Activated naive CD4-positive, alpha-beta T cell treated with anti-CD3 and anti-CD28 coated beads for 36 hours (primary cell): ENCODE measurements around the gene BRD4. TPM values are rescaled to one million over a fixed set of nuclear protein-coding genes. Genes with fewer than 3 reads are reported as not detected.

ENCODE experiments used
- CTCF ChIA-PET: fragments of 350-600 bp; sonication (Branson Sonifier 250); formaldehyde crosslinking; loops from one replicate; lab custom pipeline; 2021; ENCODE audit warnings: antibody characterized with exemption; lab: Charles Lee
- DNase-seq: peaks from one replicate; pipeline ENCODE4 v3.0.0-alpha.2; 2020
- H3K27ac Mint-ChIP-seq: one replicate; pipeline ENCODE4 v1.8.0; 2021; ENCODE audit warnings: mild to moderate bottlenecking, mixed read lengths
- H3K27me3 Mint-ChIP-seq: one replicate; pipeline ENCODE4 v1.8.0; 2021; ENCODE audit warnings: low read depth, mixed read lengths
- H3K36me3 Mint-ChIP-seq: one replicate; pipeline ENCODE4 v1.8.0; 2021; ENCODE audit warnings: low read depth, mixed read lengths
- H3K4me1 Mint-ChIP-seq: one replicate; pipeline ENCODE4 v1.8.0; 2021; ENCODE audit warnings: low read depth, mixed read lengths
- H3K4me3 Mint-ChIP-seq: one replicate; pipeline ENCODE4 v1.8.0; 2021; ENCODE audit warnings: mild to moderate bottlenecking, moderate library complexity, mixed read lengths
- H3K9me3 Mint-ChIP-seq: one replicate; pipeline ENCODE4 v1.8.0; 2021; ENCODE audit warnings: mixed read lengths
- intact Hi-C: fragments of 100-400 bp; cut with micrococcal nuclease; formaldehyde crosslinking; loops from one replicate; pipeline ENCODE4 v1.15.1; 2023
- total RNA-seq, 2 experiments: library from RNA; stranded (reverse); gene quantifications; one replicate each; pipeline ENCODE4 v1.2.3, GENCODE V29; 2021

Gene BRD4
- 100 to 1,000 TPM; 109 to 111 TPM for total RNA-seq

- Mint-ChIP-seq H3K9me3 (no peaks in the 10 kb centered on the region), H3K27ac (peak within 1 kb of the TSS; percentile 93), H3K36me3 (peaks cover 16% of the 10 kb centered on the region), H3K27me3 (no peaks in the 10 kb centered on the region), H3K4me3 (peak within 1 kb of the TSS; percentile 94), H3K4me1 (peaks cover 45% of the 10 kb centered on the region)
- intact Hi-C loops, result loop anchor here (1.0 to 10.0 kb wide), 4 partner anchors 47 to 225 kb away; partner anchors contain the start of gene AKAP8
- CTCF ChIA-PET, result interaction anchor here (0.7 to 1.5 kb wide), 5 partner anchors 8 to 754 kb away, joined by 3 to 5 read pairs (median 4); no protein-coding TSS in a partner anchor
- peak; percentile 73 for DNase-seq
Measured at GRCh38 chr19:15332311-15332996, at the start of gene BRD4. Gene BRD4 (minus strand): TSS chr19:15332539. CDS start chr19:15273099, 59,440 bp downstream.

GRCh38 chr19:15381864-15382263, 49.5 kb upstream of the BRD4 start:
- DNase-seq, result no peak
- Mint-ChIP-seq H3K4me3 (no peak overlapping the region), H3K27me3 (no peaks in the 10 kb centered on the region), H3K27ac (no peak overlapping the region), H3K36me3 (peaks cover 6% of the 10 kb centered on the region), H3K4me1 (peaks cover 32% of the 10 kb centered on the region), H3K9me3 (no peaks in the 10 kb centered on the region)
- CTCF ChIA-PET, result no interaction called here
- intact Hi-C loops, result no loop called here

GRCh38 chr19:15381429-15381828, 49.1 kb upstream of the BRD4 start:
- H3K4me1 Mint-ChIP-seq, result peaks cover 36% of the 10 kb centered on the region
- peaks cover 9% of the 10 kb centered on the region for H3K36me3 Mint-ChIP-seq
- H3K27ac Mint-ChIP-seq, result no peak overlapping the region
- CTCF ChIA-PET, result no interaction called here
- no peaks in the 10 kb centered on the region for H3K9me3 Mint-ChIP-seq
- H3K27me3 Mint-ChIP-seq, result no peaks in the 10 kb centered on the region
- intact Hi-C loops, result no loop called here
- H3K4me3 Mint-ChIP-seq, result no peak overlapping the region
- DNase-seq, result no peak

GRCh38 chr19:15379999-15380647, 47.8 kb upstream of the BRD4 start:
- peak overlapping the region; percentile 80 for H3K27ac Mint-ChIP-seq
- CTCF ChIA-PET, result interaction anchor here (0.9 to 3.8 kb wide), 8 partner anchors 12 to 288 kb away, joined by 3 to 21 read pairs (median 3); partner anchors contain the start of gene AKAP8L

GRCh38 chr19:15379083-15379998, 47.0 kb upstream of the BRD4 start, which contains the start of gene AKAP8:
Gene AKAP8 (minus strand): TSS chr19:15379787. CDS start chr19:15379731, 56 bp downstream.
- H3K36me3 Mint-ChIP-seq, result peaks cover 10% of the 10 kb centered on the region
- peaks cover 48% of the 10 kb centered on the region for H3K4me1 Mint-ChIP-seq
- intact Hi-C loops, result loop anchor here (1.0 to 10.0 kb wide), 10 partner anchors 40 to 687 kb away; partner anchors contain the start of genes BRD4, RASAL3 and ZNF333
- CTCF ChIA-PET, result interaction anchor here (0.8 to 3.8 kb wide), 8 partner anchors 13 to 287 kb away, joined by 3 to 21 read pairs (median 3); partner anchors contain the start of gene AKAP8L
- DNase-seq, result peak; percentile 98
- no peaks in the 10 kb centered on the region for H3K9me3 Mint-ChIP-seq
- no peaks in the 10 kb centered on the region for H3K27me3 Mint-ChIP-seq
- peak within 1 kb of the TSS; percentile 93 for H3K4me3 Mint-ChIP-seq
- H3K27ac Mint-ChIP-seq, result peak within 1 kb of the TSS; percentile 96

More at GRCh38 chr19:15379999-15380647, 47.8 kb upstream of the BRD4 start:
- peak overlapping the region; percentile 93 for H3K4me3 Mint-ChIP-seq
- H3K9me3 Mint-ChIP-seq, result no peaks in the 10 kb centered on the region
- H3K36me3 Mint-ChIP-seq, result peaks cover 10% of the 10 kb centered on the region
- intact Hi-C loops, result loop anchor here (1.0 to 10.0 kb wide), 10 partner anchors 39 to 688 kb away; partner anchors contain the start of genes BRD4, RASAL3 and ZNF333
- peak; percentile 37 for DNase-seq
- H3K4me1 Mint-ChIP-seq, result peaks cover 42% of the 10 kb centered on the region
- no peaks in the 10 kb centered on the region for H3K27me3 Mint-ChIP-seq

GRCh38 chr19:15378534-15379082, 46.3 kb upstream of the BRD4 start:
- Mint-ChIP-seq H3K27ac (peak overlapping the region; percentile 91), H3K4me3 (peak overlapping the region; percentile 93), H3K27me3 (no peaks in the 10 kb centered on the region), H3K36me3 (peaks cover 10% of the 10 kb centered on the region), H3K4me1 (peaks cover 49% of the 10 kb centered on the region), H3K9me3 (no peaks in the 10 kb centered on the region)
- CTCF ChIA-PET, result interaction anchor here (0.8 to 3.8 kb wide), 5 partner anchors 13 to 177 kb away, joined by 3 to 21 read pairs (median 6); partner anchors contain the start of gene AKAP8L
- intact Hi-C loops, result loop anchor here (1.0 to 10.0 kb wide), 10 partner anchors 41 to 686 kb away; partner anchors contain the start of genes BRD4, RASAL3 and ZNF333
- DNase-seq, result peak; percentile 66

- Mint-ChIP-seq H3K4me1 (peaks cover 37% of the 10 kb centered on the region), H3K27me3 (no peaks in the 10 kb centered on the region), H3K27ac (no peak overlapping the region), H3K4me3 (no peak overlapping the region), H3K36me3 (peaks cover 21% of the 10 kb centered on the region), H3K9me3 (no peaks in the 10 kb centered on the region)
- DNase-seq, result no peak
- CTCF ChIA-PET, result no interaction called here
- intact Hi-C loops, result loop anchor here (5.0 to 10.0 kb wide), 2 partner anchors 200 to 683 kb away; partner anchors contain the start of gene ZNF333
Measured at GRCh38 chr19:15374796-15375440, 42.6 kb upstream of the BRD4 start.

- H3K4me3 Mint-ChIP-seq, result no peak overlapping the region
- no peak for DNase-seq
Measured at GRCh38 chr19:15374105-15374651, 41.8 kb upstream of the BRD4 start.

GRCh38 chr19:15373644-15374043, 41.3 kb upstream of the BRD4 start:
- no peaks in the 10 kb centered on the region for H3K27me3 Mint-ChIP-seq

More at GRCh38 chr19:15374105-15374651, 41.8 kb upstream of the BRD4 start:
- H3K4me1 Mint-ChIP-seq, result peaks cover 37% of the 10 kb centered on the region
- CTCF ChIA-PET, result no interaction called here
- no peaks in the 10 kb centered on the region for H3K9me3 Mint-ChIP-seq
- H3K27ac Mint-ChIP-seq, result no peak overlapping the region
- peaks cover 21% of the 10 kb centered on the region for H3K36me3 Mint-ChIP-seq
- intact Hi-C loops, result loop anchor here (10.0 kb wide), 1 partner anchor 199 kb away; no protein-coding TSS in a partner anchor
- no peaks in the 10 kb centered on the region for H3K27me3 Mint-ChIP-seq

GRCh38 chr19:15372891-15373301, 40.6 kb upstream of the BRD4 start:
- CTCF ChIA-PET, result no interaction called here
- Mint-ChIP-seq H3K27ac (no peak overlapping the region), H3K4me1 (peaks cover 32% of the 10 kb centered on the region), H3K4me3 (no peak overlapping the region), H3K27me3 (no peaks in the 10 kb centered on the region), H3K9me3 (no peaks in the 10 kb centered on the region), H3K36me3 (peaks cover 22% of the 10 kb centered on the region)
- no peak for DNase-seq
- intact Hi-C loops, result loop anchor here (10.0 kb wide), 1 partner anchor 198 kb away; no protein-coding TSS in a partner anchor

More at GRCh38 chr19:15373644-15374043, 41.3 kb upstream of the BRD4 start:
- intact Hi-C loops, result loop anchor here (10.0 kb wide), 1 partner anchor 199 kb away; no protein-coding TSS in a partner anchor
- Mint-ChIP-seq H3K4me1 (peaks cover 37% of the 10 kb centered on the region), H3K9me3 (no peaks in the 10 kb centered on the region), H3K36me3 (peaks cover 25% of the 10 kb centered on the region), H3K4me3 (no peak overlapping the region), H3K27ac (no peak overlapping the region)
- no peak for DNase-seq
- CTCF ChIA-PET, result no interaction called here
